ENCODE data around the gene RFPL1. TPM values are rescaled to one million over a fixed set of nuclear protein-coding genes. Genes with fewer than 3 reads are reported as not detected.

Gene RFPL1
- total RNA-seq, 1 donor from 2014 or later, result not detected

DNA sequence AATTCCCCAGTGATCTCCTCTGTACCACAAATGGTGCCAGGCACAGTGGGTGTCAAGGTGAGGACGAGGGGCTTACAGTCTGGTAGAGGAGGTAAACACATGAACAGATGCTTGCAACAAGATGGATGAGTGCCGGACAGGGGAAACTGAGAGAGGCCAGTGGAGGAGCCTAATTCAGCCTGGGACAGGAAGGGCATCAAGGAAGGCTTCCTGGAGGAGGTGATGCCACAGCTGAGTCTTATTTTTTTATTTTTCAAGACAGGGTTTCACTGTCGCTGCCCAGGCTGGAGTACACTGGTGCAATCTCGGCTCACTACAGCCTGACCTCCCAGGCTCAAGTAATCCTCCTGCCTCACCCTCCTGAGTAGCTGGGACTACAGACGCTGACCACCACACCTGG is 22.9 kb downstream of the RFPL1 start:
- TF ChIP-seq, protein P1, sequence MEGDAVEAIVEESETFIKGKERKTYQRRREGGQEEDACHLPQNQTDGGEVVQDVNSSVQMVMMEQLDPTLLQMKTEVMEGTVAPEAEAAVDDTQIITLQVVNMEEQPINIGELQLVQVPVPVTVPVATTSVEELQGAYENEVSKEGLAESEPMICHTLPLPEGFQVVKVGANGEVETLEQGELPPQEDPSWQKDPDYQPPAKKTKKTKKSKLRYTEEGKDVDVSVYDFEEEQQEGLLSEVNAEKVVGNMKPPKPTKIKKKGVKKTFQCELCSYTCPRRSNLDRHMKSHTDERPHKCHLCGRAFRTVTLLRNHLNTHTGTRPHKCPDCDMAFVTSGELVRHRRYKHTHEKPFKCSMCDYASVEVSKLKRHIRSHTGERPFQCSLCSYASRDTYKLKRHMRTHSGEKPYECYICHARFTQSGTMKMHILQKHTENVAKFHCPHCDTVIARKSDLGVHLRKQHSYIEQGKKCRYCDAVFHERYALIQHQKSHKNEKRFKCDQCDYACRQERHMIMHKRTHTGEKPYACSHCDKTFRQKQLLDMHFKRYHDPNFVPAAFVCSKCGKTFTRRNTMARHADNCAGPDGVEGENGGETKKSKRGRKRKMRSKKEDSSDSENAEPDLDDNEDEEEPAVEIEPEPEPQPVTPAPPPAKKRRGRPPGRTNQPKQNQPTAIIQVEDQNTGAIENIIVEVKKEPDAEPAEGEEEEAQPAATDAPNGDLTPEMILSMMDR (IDR thresholded peaks at IDR 0.05; ENCODE audit: borderline replicate concordance), result no peak
- Histone ChIP-seq H3K9me3 (replicated peaks) (no peaks in the 10 kb centered on the region), H3K36me3 (no peaks in the 10 kb centered on the region), H3K27ac (replicated peaks) (no peak overlapping the region), H3K27me3 (ENCODE audit: low read depth) (peaks cover 7% of the 10 kb centered on the region), H3K4me3 (no peak overlapping the region), H3K4me1 (no peaks in the 10 kb centered on the region)
- DNase-seq, result no peak
- intact Hi-C loops (cut with micrococcal nuclease), result no loop called here

DNA sequence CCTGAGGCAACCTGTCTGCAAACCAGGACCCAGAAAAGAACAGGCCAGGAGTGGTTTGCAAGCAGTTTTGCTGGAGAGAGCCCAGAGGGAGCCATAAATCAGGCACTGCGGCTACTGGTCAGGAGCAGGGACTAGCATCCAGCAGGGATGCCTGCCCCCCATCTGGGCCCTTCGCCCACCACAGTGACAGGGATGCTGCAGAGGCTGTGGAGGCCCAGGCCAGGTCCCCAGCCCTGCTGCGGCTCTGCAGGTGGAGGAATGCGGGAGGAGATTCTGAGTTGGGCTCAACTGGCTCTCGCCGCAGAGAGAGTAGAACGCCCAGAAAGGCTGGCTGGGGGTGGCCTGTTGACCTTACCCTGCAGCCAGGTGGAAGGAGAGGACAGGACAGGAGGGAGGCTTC is 25.2 kb downstream of the RFPL1 start:
- Histone ChIP-seq H3K27ac (replicated peaks) (no peak overlapping the region), H3K9me3 (replicated peaks) (no peaks in the 10 kb centered on the region), H3K4me1 (no peaks in the 10 kb centered on the region), H3K4me3 (no peak overlapping the region), H3K27me3 (ENCODE audit: low read depth) (peaks cover 29% of the 10 kb centered on the region), H3K36me3 (no peaks in the 10 kb centered on the region)
- TF ChIP-seq, protein P1 (IDR thresholded peaks at IDR 0.05; ENCODE audit: borderline replicate concordance), result no peak
- intact Hi-C loops (cut with micrococcal nuclease), result no loop called here
- DNase-seq, result no peak

DNA sequence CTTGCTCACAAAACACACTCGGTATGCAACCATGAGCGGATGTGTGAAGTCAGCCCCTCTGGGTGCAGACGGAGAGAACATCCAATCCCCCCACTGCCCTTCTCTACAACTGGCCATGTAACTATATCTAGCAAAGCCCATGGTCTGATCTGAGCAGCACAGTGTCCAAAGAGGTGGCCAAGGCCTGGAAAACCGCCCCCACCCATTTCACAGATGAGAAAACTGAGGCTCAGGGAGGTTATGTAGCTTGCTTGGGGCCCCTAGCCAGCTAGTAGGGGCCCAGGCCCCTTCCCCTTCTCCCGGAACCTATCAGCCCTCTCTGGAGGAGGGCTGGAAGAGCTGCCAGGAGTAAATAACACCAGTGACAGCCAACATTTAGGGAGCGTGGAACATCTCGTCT is 26.2 kb downstream of the RFPL1 start:
- Histone ChIP-seq H3K4me3 (no peak overlapping the region), H3K27ac (replicated peaks) (no peak overlapping the region), H3K4me1 (no peaks in the 10 kb centered on the region), H3K9me3 (replicated peaks) (no peaks in the 10 kb centered on the region), H3K27me3 (ENCODE audit: low read depth) (peaks cover 39% of the 10 kb centered on the region), H3K36me3 (no peaks in the 10 kb centered on the region)
- intact Hi-C loops (cut with micrococcal nuclease), result no loop called here
- DNase-seq, result no peak
- TF ChIP-seq, protein P1 (IDR thresholded peaks at IDR 0.05; ENCODE audit: borderline replicate concordance), result no peak

DNA sequence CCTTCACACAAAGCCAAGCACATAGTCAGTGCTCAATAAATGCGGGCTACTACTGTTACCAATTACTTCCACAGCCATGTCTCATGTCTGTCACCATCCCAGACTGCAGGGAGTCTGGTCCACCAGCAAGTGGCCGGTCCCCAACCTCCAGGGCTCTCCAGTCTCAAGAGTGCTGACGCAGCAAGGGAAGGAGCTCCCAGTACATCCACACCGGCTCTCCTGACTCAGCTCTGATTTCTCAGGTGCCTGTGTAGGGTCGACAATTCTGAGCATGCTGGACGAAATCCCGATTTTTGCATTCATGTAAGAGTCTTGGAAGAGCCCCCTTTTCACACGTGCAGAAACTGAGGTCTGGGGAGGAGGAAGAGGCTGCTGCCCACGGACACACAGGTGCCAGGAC is 31.4 kb downstream of the RFPL1 start:
- no peak overlapping the region for H3K4me3 ChIP-seq
- DNase-seq, result no peak
- H3K27ac ChIP-seq (replicated peaks), result no peak overlapping the region
- no peaks in the 10 kb centered on the region for H3K36me3 ChIP-seq
- TF ChIP-seq, protein P1 (IDR thresholded peaks at IDR 0.05; ENCODE audit: borderline replicate concordance), result no peak
- H3K27me3 ChIP-seq (ENCODE audit: low read depth), result peaks cover 88% of the 10 kb centered on the region
- intact Hi-C loops (cut with micrococcal nuclease), result no loop called here
- no peaks in the 10 kb centered on the region for H3K9me3 ChIP-seq (replicated peaks)
- H3K4me1 ChIP-seq, result peaks cover 8% of the 10 kb centered on the region

DNA sequence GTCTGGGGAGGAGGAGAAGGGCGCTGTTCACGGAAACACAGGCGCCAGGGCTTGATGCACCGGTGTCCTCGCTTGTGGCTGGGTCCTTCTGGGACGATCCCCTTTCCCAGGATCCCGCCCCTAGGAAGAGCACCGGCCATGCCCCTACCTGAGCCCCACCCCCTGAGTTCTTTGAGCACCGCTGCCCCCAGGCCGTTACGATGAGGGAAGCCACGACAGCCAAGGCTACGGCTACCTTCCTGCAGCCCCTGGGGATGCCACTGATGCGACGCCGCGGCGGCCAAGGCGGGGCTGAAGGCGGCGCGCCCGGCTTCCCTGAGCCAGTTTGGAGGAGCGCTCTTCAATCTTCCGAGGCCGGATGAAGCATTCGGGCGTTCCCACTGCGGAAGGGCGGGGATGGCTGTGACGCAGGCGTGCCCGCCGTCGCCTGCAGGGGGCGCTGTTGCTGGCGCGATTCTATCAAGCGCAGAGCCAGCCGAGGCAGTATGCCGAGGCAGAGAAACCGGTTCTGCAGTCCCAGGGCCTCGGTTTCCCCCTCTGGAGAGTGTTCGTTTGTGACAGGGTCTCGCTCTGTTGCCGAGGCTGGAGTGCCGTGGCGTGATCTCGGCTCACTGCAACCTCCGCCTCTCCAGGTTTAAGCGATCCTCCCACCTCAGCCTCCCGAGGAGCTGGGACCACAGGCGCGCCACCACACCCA is 31.9 kb downstream of the RFPL1 start:
- Histone ChIP-seq H3K4me1 (peaks cover 8% of the 10 kb centered on the region), H3K9me3 (replicated peaks) (no peaks in the 10 kb centered on the region), H3K36me3 (no peaks in the 10 kb centered on the region), H3K27me3 (ENCODE audit: low read depth) (peaks cover 93% of the 10 kb centered on the region), H3K27ac (replicated peaks) (no peak overlapping the region), H3K4me3 (peak overlapping the region; percentile 52)
- intact Hi-C loops (cut with micrococcal nuclease), result no loop called here
- TF ChIP-seq, protein P1 (IDR thresholded peaks at IDR 0.05; ENCODE audit: borderline replicate concordance), result peak; percentile 75
- peak; percentile 33 for DNase-seq
